ENCODE results near the gene AURKB.

- TF ChIP-seq, protein P1, sequence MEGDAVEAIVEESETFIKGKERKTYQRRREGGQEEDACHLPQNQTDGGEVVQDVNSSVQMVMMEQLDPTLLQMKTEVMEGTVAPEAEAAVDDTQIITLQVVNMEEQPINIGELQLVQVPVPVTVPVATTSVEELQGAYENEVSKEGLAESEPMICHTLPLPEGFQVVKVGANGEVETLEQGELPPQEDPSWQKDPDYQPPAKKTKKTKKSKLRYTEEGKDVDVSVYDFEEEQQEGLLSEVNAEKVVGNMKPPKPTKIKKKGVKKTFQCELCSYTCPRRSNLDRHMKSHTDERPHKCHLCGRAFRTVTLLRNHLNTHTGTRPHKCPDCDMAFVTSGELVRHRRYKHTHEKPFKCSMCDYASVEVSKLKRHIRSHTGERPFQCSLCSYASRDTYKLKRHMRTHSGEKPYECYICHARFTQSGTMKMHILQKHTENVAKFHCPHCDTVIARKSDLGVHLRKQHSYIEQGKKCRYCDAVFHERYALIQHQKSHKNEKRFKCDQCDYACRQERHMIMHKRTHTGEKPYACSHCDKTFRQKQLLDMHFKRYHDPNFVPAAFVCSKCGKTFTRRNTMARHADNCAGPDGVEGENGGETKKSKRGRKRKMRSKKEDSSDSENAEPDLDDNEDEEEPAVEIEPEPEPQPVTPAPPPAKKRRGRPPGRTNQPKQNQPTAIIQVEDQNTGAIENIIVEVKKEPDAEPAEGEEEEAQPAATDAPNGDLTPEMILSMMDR (IDR thresholded peaks at IDR 0.05), result peak in 1 of 3 experiments; percentile 15
- TF ChIP-seq POLR2A (IDR thresholded peaks at IDR 0.05) (peak; percentile 68 to 85), POLR2AphosphoS5 (IDR thresholded peaks at IDR 0.05; ENCODE audit: insufficient read depth in 1 of 2, low read depth in 1 of 2) (peak; percentile 97 to 99)
Observed at GRCh38 chr17:8189711-8190477, 20.5 kb downstream of the AURKB start, which contains the start of gene BORCS6.

All from vagina (tissue), 2 donors.